Measurements from ENCODE around the gene BPIFB1. TPM values are rescaled to one million over a fixed set of nuclear protein-coding genes. Genes with fewer than 3 reads are reported as not detected.

BPIFB1 gene
- not detected in 2 replicates for total RNA-seq

GRCh38 chr20:33282991-33283555 lies at the start of gene BPIFB1:
TSS of gene BPIFB1 (plus strand) at chr20:33283214. CDS start at chr20:33286074, 2,860 bp downstream.
- no peak within 1 kb of the TSS for H3K4me3 ChIP-seq (ENCODE audit: low read depth, low read length)
- no peak for DNase-seq (ENCODE audit: low read depth)
- TF ChIP-seq, protein P1, sequence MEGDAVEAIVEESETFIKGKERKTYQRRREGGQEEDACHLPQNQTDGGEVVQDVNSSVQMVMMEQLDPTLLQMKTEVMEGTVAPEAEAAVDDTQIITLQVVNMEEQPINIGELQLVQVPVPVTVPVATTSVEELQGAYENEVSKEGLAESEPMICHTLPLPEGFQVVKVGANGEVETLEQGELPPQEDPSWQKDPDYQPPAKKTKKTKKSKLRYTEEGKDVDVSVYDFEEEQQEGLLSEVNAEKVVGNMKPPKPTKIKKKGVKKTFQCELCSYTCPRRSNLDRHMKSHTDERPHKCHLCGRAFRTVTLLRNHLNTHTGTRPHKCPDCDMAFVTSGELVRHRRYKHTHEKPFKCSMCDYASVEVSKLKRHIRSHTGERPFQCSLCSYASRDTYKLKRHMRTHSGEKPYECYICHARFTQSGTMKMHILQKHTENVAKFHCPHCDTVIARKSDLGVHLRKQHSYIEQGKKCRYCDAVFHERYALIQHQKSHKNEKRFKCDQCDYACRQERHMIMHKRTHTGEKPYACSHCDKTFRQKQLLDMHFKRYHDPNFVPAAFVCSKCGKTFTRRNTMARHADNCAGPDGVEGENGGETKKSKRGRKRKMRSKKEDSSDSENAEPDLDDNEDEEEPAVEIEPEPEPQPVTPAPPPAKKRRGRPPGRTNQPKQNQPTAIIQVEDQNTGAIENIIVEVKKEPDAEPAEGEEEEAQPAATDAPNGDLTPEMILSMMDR (conservative IDR thresholded peaks at IDR 0.05; ENCODE audit: low read depth, low read length) = no peak

DNA sequence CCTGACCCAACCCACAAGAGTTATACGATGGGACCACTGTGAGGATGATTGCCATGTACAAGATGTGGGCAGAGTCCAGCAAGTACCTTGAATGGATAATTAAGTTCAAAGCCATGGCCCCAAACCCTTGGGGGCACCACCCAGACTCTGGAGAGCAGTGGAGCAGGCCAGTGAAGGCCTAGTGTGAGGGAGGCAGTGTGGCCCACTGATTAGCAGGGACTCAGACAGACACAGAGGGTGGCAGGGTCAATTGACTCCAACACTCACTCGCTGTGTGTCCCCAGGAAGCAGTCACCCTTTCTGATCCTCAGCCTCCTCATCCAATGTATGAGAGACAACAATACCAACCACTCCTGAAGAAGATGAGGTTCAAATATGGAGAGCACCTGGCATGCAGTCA lies 49.0 kb upstream of the BPIFB1 start:
- no peak overlapping the region for H3K4me3 ChIP-seq (ENCODE audit: low read depth, low read length)
- no peak for DNase-seq (ENCODE audit: low read depth)
- TF ChIP-seq, protein P1 (conservative IDR thresholded peaks at IDR 0.05; ENCODE audit: low read depth, low read length) = no peak

DNA sequence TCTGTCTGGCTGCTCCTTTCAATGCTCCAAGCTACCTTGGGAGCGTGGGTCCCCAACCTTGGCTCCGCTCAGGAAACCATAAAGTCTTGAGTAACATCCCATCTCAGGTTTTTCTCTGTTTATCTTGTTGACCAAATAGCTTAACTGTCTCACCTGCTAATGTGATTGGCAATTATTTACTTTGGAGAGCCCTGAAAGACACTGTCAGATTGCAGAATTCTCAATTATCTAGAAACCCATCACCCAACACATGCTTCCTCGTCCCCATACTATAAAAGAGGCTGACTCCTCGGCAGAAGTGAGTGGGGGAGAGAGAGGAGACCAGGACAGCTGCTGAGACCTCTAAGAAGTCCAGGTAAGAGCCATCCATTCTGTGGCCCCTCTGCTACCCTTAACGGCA lies 47.3 kb upstream of the BPIFB1 start, which contains the start of gene BPIFA1:
Gene BPIFA1, plus strand, starts transcription at position 301 of the 400 bp plus-strand sequence. CDS start 1,716 bp downstream, outside the sequence.
- TF ChIP-seq, protein P1 (conservative IDR thresholded peaks at IDR 0.05; ENCODE audit: low read depth, low read length) = no peak
- H3K4me3 ChIP-seq (ENCODE audit: low read depth, low read length) = no peak within 1 kb of the TSS
- DNase-seq (ENCODE audit: low read depth) = no peak

DNA sequence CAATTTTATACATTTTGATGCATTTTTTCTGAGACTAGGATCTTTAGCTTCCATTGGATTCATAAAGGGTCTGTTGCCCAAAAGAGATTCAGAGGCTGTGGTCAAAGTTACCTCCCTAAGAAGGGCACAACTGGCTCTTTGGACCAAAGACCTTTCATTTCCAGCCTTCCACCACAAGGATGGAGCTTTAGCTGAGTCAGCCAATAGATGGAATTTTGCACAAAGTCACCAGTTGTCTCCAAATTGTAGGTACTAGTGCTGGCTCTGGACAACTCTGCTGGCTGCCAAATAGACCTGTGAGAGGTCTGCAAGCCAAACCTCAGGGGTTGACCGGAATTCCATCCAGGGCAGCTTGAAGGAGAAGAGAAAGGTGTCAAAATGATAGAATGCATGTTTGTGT lies 46.7 kb upstream of the BPIFB1 start:
- H3K4me3 ChIP-seq (ENCODE audit: low read depth, low read length) = no peak overlapping the region
- no peak for DNase-seq (ENCODE audit: low read depth)
- TF ChIP-seq, protein P1 (conservative IDR thresholded peaks at IDR 0.05; ENCODE audit: low read depth, low read length) = no peak

- H3K4me3 ChIP-seq (ENCODE audit: low read depth, low read length) = no peak overlapping the region
- DNase-seq (ENCODE audit: low read depth) = no peak
- TF ChIP-seq, protein P1 (conservative IDR thresholded peaks at IDR 0.05; ENCODE audit: low read depth, low read length) = no peak
Measured at GRCh38 chr20:33237989-33238388, 45.0 kb upstream of the BPIFB1 start.

- TF ChIP-seq, protein P1 (conservative IDR thresholded peaks at IDR 0.05; ENCODE audit: low read depth, low read length) = no peak
- DNase-seq (ENCODE audit: low read depth) = no peak
- H3K4me3 ChIP-seq (ENCODE audit: low read depth, low read length) = no peak overlapping the region
Measured at GRCh38 chr20:33239418-33239817, 43.6 kb upstream of the BPIFB1 start.

Data from epithelial cell of proximal tubule (primary cell).